Stimulated activated CD4-positive, alpha-beta T cell treated with anti-CD3 and anti-CD28 coated beads, TNF-alpha, amount 100 ng/mL, for 4 hours (primary cell): ENCODE measurements around the gene PPFIA2.

ENCODE experiments used
- DNase-seq, 3 experiments: peaks; one replicate each; pipeline ENCODE4 v3.0.0-alpha.2; 2020; ENCODE audit warnings: low read depth in 3 of 3

Gene PPFIA2

GRCh38 chr12:81274637-81275529 lies 484.3 kb downstream of the PPFIA2 start:
- no peak for DNase-seq

GRCh38 chr12:81270385-81270784 lies 488.8 kb downstream of the PPFIA2 start:
- no peak for DNase-seq

GRCh38 chr12:81263072-81263471 lies 496.1 kb downstream of the PPFIA2 start:
- no peak for DNase-seq

GRCh38 chr12:81261508-81262207 lies 497.5 kb downstream of the PPFIA2 start:
- DNase-seq = no peak

GRCh38 chr12:81259360-81259759 lies 499.8 kb downstream of the PPFIA2 start:
- no peak for DNase-seq

GRCh38 chr12:81257947-81258551 lies 501.1 kb downstream of the PPFIA2 start:
- DNase-seq = no peak

- no peak for DNase-seq
Observed at GRCh38 chr12:81255947-81256346, 503.2 kb downstream of the PPFIA2 start.

GRCh38 chr12:81255456-81255855 lies 503.7 kb downstream of the PPFIA2 start:
- DNase-seq = no peak

GRCh38 chr12:81253360-81253759 lies 505.8 kb downstream of the PPFIA2 start:
- no peak for DNase-seq

- no peak for DNase-seq
Observed at GRCh38 chr12:81252228-81252627, 506.9 kb downstream of the PPFIA2 start.

GRCh38 chr12:81249976-81250375 lies 509.2 kb downstream of the PPFIA2 start:
- no peak for DNase-seq

- no peak for DNase-seq
Observed at GRCh38 chr12:81245907-81246570, 513.1 kb downstream of the PPFIA2 start.

- DNase-seq = no peak
Observed at GRCh38 chr12:81245458-81245857, 513.7 kb downstream of the PPFIA2 start.

GRCh38 chr12:81231574-81232368 lies 527.4 kb downstream of the PPFIA2 start:
- DNase-seq = no peak

- no peak for DNase-seq
Observed at GRCh38 chr12:81229759-81230158, 529.4 kb downstream of the PPFIA2 start.

- no peak for DNase-seq
Observed at GRCh38 chr12:81224626-81225025, 534.5 kb downstream of the PPFIA2 start.

- no peak for DNase-seq
Observed at GRCh38 chr12:81222846-81223592, 536.1 kb downstream of the PPFIA2 start.

GRCh38 chr12:81221681-81222080 lies 537.5 kb downstream of the PPFIA2 start:
- DNase-seq = no peak

- no peak for DNase-seq
Observed at GRCh38 chr12:81216739-81217138, 542.4 kb downstream of the PPFIA2 start.

- no peak for DNase-seq
Observed at GRCh38 chr12:81212996-81213696, 546.0 kb downstream of the PPFIA2 start.
